Measurements from ENCODE around the gene STRADA.
"Not testable (repeated sequence)": the region's sequence is repeated elsewhere in the genome, so short reads cannot be mapped to it uniquely, and the experiment has no call there.

The STRADA gene

DNA sequence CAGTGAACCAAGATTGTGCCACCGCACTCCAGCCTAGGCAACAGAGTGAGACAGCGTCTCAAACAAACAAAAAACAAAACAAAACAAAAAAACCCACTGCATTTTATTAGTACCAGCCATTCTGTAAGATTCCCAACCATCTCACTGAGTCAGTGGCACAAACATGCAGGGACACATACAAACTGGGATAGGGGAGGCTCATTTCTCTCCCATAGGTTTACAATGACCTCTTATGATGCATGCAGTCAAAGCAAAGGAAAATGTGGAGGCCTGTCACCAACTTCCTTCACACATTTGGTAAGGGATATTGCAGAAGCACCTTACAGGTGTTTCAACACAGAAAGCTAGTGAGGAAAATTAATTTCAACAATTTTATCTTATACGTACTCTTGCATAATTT lies 12.4 kb upstream of the STRADA start:
- no peak for DNase-seq (ENCODE audit: low spot score)

DNA sequence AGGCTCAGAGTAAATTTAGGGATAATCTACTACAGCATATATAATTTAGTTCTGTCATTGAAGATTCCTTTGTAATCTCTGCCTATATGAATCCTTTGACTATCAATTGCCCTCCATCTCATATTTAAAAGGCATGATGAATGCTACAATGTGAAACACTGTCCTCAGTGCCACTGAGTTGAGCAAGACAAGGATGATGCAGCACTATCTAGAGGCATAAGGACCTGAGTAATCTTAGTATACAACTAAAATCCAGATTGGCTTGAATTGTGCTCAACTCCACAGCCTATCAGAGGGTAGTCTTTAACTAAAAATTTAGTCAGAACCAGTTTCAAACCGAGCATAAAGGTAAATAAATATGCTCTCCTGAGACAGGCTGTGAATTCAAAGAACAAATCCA lies 11.6 kb upstream of the STRADA start:
- no peak for DNase-seq (ENCODE audit: low spot score)

DNA sequence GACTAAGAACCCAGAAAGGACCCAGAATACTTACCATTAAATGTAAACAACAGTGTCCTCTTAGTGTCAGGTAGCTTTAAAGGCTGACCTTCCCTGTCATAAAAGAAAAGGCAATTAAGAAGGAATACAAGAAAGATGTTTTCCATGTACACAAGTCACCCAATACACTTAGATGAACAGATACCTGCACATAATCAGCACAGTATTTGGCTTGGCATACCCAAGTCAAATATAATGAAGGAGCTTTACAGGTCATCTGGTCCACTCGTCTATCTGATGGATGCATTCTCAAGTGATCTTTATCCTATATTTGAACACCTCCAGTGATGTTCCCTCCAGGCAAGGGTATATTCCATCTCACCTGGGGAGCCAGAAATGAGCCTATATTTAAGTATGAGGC lies 11.1 kb upstream of the STRADA start:
- DNase-seq (ENCODE audit: low spot score): no peak

DNA sequence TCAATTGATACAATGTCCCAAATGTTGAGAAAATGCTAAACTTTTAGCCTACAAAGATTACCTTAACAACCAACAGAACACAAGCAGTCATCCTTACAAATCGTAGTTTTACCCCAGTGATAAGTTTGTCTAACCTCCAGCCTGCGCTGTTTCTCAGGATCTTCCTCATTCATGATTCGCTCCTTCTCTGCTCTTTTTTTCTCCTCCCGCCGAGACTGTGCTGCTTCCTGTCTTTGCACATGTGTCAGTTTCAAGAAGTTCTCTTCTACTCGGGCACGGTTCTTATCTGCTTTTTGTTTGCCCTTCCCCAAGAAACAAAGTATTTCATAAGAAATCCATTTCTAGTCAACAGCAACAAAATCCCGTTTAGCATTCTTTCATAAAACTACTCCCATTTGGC lies 10.2 kb upstream of the STRADA start:
- no peak for DNase-seq (ENCODE audit: low spot score)

DNA sequence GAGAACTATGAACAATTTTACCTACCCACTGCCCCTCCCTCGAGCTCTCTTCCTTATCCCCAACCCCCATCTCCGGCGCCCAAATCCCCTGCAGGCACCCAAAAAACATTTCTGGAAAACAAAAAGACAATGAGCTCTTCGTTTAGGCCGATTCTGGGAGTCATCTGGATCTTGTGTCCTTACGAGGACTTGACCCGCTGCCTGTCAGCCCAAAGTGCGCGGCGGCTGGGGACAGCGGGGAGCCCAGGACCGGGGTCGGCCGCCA lies 524 bp downstream of the STRADA start:
- DNase-seq (ENCODE audit: low spot score): no peak

DNA sequence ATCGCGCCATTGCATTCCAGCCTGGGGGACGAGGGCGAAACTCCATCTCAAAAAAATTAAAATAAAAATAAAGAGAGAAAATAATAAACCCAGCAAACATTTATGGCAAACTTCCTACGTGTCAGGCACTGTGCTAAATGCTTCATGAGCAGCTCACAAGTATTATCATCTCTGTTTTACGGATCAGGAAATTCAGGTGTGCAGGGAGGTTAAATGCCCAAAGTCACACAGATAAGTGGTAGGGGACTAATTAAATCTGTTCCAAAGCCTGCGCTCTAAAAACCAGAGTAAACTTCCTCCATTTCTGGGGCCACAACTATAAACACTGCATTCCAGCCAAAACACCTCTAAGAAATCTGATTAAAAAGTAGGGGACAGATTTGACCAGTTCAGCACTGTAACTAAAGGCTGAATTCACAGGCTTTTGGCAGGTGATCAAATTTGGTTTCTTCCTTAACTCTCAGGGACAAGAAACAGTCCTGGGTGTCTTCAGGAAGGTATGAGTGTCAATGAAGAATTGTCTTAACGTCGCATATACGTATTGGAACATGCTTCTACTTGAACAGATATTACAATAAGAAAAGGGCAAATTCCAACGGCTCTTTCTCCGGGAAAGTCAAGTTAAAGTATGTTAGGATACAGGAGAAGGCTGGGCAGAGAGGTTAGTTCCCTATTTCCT lies 996 bp downstream of the STRADA start:
- no peak for DNase-seq (ENCODE audit: low spot score)

DNA sequence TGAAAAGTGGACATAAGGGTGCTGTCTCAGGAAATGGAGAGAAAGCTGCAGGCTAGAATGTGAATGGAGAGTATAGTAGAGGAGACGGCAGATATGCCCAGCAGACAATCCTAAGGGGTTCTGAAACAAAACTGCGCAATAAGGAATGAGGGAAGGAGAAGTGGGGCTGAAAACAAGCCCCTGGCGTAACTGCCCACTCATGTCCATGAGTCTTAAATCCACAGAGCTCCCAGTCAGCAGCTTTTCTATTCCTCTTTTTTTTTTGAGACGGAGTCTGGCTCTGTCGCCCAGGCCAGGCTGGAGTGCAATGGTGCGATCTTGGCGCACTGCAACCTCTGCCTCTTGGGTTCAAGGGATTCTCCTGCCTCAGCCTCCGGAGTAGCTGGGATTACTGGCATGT lies 5.9 kb downstream of the STRADA start:
- DNase-seq (ENCODE audit: low spot score): no peak

DNA sequence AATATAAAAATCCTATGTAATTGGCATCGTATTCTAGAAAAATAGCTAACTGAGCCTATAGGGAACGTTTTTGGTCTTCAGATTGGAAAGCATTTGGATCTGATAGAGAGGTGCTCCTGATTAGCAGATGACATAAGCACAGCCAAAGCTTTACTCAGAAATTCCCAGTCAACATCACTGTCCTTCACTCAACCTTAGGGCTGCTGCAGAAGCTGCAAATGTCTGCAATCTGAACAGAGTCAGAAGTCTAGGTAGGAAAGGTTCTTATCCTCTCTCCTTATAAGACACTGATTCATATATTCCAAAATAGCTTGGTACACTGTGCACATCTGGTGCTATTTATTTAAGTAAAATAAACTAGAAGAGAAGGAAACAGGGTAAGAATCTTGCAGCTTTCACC lies 19.2 kb downstream of the STRADA start:
- no peak for DNase-seq (ENCODE audit: low spot score)

DNA sequence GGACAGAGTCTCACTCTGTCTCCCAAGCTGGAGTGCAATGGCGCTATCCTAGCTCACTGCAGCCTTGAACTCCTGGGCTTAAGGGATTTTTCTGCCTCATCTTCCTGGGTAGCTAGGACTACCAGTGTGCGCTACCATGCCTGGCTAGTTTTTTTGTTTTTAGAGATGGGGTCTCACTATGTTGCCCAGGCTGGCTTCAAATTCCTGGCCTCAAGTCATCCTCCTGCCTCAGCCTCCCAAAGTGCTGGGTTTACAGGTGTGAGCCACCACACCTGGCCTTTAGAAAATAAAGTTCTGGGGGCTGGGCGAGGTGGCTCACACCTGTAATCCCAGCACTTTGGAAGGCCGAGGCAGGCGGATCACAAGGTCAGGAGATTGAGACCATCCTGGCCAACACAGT lies 21.4 kb downstream of the STRADA start:
- DNase-seq (ENCODE audit: low spot score): not testable (repeated sequence)

DNA sequence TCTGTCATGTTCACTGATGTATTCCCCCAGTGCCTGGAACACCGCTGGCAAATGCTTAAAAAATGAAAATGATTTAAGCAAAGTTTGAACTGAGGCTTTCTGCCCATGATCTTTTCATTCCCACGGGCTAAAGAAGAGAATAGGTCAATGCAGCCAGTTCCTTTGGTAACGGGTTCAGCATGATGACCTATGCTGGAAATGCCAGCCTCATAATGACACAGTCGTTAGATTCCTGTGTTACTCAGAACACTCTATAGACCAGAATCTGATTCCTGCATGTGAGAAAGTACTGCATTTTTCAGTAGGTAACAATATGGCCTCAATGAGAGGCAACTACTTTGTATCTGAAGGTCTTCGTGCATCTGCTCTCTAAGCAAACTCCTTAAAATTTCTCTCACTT lies 22.6 kb downstream of the STRADA start:
- DNase-seq (ENCODE audit: low spot score): no peak

DNA sequence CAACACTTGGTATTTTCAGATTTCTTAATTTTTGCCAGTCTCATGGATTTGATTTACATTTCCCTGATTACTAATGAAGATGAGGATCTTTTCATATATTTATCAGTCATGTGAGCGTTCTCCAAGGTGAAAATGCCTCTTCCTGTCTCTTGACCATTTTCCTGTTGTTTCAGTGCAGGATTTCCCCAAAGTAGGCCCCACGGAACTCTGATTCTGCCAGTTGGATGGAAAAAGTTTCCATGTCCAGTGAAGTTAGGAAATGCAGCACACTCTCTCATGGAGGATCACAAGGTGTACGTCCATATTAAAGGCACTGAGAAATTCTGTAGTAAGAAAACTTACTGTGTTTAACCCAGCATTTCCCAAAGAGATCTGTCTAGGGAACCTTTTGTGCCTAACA lies 25.2 kb downstream of the STRADA start:
- no peak for DNase-seq (ENCODE audit: low spot score)

DNA sequence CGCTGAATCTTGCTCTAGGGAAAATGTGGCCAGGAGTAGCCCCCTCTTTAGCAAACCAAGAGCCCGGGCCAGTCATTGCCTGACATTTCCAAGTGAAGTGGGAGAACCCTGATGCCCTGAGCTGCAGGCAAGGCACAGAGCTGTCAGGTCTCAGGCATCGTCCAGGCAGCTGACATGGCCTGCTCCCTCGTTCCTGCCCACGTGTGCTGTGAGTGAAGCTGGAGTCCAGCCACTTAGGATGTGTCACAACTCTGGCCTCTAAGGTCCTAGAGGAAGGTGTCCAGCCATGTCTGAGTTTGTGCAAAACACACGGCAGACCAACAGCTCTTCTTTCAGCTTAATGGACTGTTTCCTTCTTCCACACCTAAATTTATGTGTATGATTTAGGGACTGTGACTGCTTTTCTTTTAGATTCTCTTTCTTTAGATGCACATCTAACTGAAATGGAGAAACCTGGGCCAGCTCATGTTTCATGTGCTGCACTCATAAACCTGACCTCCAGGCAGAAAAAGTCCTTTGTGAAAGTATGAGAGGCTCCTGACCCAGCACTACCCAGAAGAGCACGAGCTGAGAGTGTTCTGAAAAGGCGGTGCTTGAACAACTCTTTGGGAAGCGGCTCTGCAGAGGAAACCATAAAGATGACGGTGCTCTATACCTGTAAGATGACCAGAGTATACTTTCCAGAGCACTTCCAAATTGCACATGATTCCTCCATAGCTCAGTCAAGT lies 26.9 kb downstream of the STRADA start:
- no peak for DNase-seq (ENCODE audit: low spot score)

DNA sequence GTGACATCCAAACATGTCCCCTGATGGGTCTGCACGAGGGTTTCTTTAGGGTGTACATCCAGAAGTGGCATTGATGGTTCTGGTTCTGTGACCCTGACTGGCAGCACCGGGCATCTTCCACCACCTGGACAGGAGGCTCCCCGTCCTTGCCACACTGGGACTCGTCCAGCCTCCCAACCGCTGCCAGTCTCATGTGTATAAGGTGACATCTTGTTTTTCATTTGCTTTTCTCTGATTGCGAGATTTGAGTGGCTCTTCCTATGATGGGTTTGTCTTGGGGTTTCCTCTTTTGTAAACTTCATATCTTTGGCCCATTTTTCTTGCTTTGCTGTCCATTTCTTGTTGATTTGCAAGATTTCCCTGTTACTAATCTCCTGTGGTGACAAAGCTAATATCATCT lies 32.5 kb downstream of the STRADA start:
- DNase-seq (ENCODE audit: low spot score): no peak

DNA sequence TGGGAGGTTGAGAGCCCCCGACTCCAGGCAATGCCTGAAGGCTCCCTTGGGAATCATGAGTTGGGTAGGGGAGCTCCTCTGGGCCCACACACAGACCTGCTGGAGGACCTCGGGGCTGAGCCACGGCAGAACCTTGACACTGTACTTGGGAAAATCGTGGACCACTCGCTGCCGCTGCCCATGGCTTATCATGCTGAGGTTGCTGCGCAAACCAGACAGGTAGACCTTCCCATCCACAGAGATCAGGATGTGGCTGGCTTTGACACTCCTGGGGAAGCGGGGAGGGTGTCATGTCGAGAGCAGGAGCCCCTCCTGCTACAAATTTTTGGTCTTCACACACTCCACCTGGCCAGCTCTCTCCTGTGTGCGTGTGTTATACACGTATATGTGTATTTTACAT lies 34.4 kb downstream of the STRADA start:
- DNase-seq (ENCODE audit: low spot score): no peak

DNA sequence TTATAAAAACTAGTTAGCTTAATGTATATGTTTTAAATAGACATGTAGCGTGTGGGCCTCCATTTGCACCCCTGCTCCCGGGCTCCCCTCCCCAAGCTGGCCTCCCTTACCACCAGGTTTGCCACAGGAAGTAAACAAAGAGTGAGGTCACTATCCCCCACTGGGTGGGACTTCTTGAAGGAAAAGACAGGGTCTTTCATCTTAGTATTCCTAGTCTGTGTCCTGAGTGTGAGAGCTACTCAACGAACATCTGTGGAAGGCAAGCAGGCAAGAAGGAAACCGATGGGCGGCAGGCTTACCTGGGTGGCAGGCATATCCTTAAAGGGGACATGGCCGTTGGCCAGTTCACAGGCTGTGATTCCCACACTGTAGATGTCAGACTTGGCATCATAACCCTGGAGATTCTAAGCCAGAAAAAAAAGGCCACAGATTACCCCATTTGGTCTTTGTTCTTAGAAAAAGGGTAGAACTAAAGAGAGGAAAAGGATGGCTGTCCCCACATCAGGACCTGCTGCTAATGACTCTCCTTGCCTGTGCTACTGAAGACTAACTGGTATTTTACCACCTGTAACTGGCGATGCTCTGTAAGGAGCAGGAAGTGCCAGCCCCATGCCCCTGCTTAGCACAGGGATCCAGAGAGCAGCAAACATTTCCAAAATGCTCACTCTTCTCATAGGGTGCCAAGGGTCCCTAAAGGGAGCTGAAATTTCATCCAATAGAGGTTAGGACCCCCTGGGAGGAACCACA lies 35.1 kb downstream of the STRADA start:
- DNase-seq (ENCODE audit: low spot score): no peak

DNA sequence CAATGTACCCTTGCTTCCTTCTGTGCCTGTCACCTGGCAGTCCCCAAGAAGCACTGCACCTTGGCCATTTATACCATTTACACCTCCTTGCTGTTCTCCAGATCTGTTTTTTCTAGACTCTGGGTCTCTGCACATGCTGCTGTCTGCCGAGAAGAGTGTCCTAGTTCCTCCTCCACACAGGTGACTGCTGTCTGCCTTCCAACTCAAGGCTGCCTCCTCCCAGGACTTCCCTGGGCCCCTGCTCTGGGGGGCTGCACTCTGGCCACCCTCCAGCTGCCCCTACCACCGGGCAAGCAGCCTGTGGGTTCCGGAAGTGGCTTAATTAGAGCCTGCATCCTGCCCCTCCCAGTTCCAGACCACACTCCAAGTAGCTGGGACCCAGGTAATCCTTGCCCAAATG lies 35.9 kb downstream of the STRADA start:
- DNase-seq (ENCODE audit: low spot score): no peak

DNA sequence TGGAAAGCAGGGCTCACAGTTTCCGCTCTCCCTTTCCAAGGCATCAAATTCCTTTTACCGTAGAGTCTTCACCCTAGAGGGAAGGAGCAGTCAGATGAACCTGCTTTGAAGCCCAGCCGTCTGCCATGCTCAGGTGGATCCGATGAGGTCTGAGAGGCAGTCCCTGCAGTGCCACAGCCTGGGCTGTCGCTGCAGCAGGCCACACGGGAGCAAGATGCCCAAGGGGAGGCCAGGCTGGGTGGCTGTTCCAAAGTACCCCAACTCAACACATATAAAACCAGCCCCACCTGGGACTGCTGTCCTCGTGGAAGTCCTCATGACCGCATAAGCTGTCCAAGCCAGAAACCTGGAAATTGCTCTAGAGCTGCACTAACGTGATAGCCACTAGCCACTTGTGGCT lies 36.8 kb downstream of the STRADA start:
- no peak for DNase-seq (ENCODE audit: low spot score)

DNA sequence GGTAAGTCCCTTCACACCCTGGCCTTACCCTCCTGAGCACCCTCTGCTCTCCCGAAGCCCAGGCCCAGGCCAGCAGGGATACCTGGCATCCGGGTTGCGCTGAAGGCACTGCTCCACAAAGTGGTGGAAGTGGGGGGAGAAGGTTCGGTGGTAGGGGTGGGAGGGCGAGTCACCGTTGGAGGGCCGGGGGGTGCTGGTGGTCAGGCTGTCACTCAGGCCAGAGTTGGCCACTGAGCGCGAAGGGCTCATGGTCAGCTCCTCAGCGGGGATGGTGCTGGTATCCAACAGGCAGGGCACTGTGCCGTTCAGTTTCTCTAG lies 37.4 kb downstream of the STRADA start:
- DNase-seq (ENCODE audit: low spot score): no peak

DNA sequence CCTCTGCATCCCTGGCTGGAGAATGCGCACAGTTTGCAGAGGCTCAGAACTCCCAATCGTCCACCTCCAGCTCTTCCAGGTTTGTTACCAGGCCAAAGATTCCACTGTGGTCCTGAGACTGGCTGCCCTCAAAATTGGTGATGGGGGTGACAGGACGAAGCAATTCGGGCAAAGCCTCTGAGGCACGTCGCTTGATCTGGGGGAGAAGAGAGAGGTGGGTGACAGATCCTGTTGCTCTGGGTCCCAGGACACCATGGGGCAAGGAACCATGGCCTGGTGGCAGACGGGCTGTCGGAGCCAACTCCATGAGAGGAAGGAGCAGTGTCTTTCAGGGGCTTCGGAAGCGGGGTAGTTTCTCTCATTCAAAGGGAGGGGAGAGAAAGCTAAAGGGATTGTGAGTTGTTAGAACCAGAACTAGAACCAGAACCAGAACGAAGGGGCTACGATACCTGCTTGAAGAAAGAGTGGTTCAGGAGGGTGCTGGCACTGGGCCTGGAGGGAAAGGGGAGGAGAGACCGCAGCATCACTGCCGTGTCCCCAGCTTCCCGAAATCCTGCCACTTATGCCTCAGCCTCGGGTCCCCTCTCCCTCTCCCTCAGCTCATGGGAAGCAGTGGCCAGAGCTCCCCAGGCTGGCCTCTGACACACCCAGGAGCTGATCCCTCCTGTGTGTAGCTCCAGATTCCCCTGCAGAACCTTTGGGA lies 37.9 kb downstream of the STRADA start:
- DNase-seq (ENCODE audit: low spot score): no peak

DNA sequence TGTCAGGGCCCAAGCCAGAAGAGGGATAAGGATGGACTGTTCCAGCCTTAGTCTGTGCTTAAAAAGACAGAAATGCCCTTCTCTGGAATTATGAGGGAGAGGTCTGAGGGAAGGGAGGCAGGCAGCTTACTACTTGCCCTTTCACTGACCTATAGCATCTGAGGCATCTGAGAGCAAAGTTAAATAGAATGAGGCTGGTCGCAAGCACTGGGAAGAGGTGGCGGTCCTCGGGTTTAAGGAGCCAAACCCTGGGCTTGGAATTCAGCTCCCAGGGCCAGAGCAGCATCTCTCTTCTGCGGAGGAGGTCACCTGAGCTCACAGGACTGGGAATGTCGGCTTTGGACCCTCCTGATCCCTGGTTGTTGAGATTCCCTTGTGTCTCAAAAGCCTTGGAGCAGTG lies 38.6 kb downstream of the STRADA start:
- no peak for DNase-seq (ENCODE audit: low spot score)

DNA sequence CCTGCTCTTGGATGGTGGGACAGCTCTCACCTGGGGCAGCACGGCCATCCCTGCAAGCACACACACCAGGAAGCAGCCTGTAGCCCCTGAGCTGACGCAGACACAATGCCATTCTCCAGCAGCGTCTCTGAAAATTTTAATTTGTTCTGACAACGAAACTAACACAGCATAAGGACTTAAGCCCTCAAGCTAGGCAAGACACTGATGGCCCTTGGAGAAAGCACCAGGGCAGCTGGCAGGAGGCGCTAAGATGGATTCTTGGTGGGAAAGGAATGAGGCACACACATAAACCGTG lies 38.9 kb downstream of the STRADA start:
- no peak for DNase-seq (ENCODE audit: low spot score)

DNA sequence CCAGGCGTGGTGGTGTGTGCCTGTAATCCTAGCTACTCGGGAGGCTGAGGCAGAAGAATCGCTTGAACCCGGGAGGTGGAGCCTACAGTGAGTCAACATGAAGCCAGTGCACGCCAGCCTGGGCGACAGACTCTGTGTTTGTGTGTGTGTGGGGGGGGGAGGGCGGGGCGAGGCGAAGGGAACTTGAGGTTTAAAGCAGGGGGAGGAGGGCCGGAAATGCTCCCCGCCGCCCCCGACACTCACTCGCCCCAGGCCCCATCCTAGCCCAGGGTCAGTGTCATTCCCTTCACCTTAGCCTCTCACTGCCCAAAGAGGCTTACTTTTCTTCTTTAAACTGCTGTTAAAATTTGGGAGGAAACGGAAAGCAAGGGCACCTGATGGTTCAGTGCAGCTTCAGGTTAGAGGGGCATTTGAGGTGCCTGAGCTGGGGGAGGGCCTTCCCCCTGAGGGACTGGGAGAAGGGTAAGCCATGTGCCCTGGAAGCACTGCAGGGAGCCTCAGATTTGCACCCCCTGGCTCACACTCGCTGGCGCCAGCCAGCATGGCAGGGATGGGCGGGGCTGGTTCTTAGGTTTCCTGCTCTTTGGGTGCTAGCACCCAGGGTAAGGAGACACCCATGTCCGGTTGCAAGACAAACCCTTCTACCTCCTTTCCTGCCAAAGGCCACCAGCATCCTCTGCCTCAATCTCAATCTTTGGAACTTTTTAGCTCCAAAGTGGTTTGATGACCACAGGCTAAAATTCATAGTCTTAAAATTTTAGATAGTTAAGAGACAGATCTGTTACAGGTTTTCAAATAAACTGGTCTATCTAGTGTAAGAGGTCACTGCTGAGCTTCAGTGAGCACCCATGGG lies 39.5 kb downstream of the STRADA start:
- no peak for DNase-seq (ENCODE audit: low spot score)

DNA sequence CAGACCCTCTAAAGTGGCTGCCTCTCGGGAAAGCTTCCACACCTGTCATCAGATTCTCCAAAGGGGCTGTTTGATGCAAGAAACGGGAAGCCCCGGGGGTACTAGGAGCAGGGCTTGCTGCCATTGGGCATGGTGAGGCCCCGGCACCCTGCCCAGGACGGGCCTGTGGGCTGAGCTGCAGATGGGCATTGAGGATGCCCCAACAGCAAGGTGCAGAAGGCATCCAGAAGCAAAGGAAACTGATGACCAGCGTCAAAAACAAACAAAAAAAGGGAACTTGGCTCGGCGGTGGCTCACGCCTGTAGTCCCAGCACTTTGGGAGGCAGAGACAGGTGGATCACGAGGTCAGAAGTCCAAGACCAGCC lies 40.2 kb downstream of the STRADA start:
- DNase-seq (ENCODE audit: low spot score): no peak

Measured in putamen (tissue), 1 donor.